Keratinocyte (primary cell): ENCODE data around the gene GRAMD1B.

Source experiments
- CTCF ChIP-seq, 3 experiments: IDR thresholded peaks in 1 of 3; conservative IDR thresholded peaks in 1 of 3; optimal IDR thresholded peaks in 1 of 3; 2 replicates in 2 of 3; 3 replicates in 1 of 3; pipeline versions ENCODE3 to v1.5.1; 2011; ENCODE audit warnings: low read length in 3 of 3, mild to moderate bottlenecking in 3 of 3, moderate library complexity in 2 of 3, control low read depth in 1 of 3, inconsistent platforms in 1 of 3; ENCODE audit not compliant: insufficient read depth in 2 of 3; ENCODE audit errors: extremely low read depth in 1 of 3
- EZH2 ChIP-seq: IDR thresholded peaks from one replicate; pipeline ENCODE4 v1.6.1; 2012; ENCODE audit warnings: inconsistent platforms, mild to moderate bottlenecking, low read length, moderate library complexity

GRCh38 chr11:123388640-123389039, 41.4 kb upstream of the GRAMD1B start:
- TF ChIP-seq CTCF (optimal IDR thresholded peaks at IDR 0.05 in 1 of 3, IDR thresholded peaks at IDR 0.05 in 1 of 3, conservative IDR thresholded peaks at IDR 0.05 in 1 of 3; ENCODE audit: extremely low read depth in 1 of 3, insufficient read depth in 2 of 3, low read length in 3 of 3) (no peak), EZH2 (no peak)
